ENCODE data around the gene IGF1R. TPM values are rescaled to one million over a fixed set of nuclear protein-coding genes. Genes with fewer than 3 reads are reported as not detected.

IGF1R gene
- total and polyA plus RNA-seq, 2 of the 8 experiments (the other 6 are each of a cell fraction or from before 2014, with no cell fraction given) = 32.9 to 109 TPM

- no peaks in the 10 kb centered on the region for H3K23me2 ChIP-seq (ENCODE audit: low read depth, low read length)
- POLR2A ChIA-PET (ENCODE audit: partially characterized antibody) = interaction anchor here (1.1 to 1.9 kb wide), 2 partner anchors 38 to 92 kb away, joined by 4 read pairs; no protein-coding TSS in a partner anchor
- H3K27ac ChIP-seq (ENCODE audit: low read depth, low read length) = no peak overlapping the region
- H2BK5ac ChIP-seq (ENCODE audit: low read depth, low read length) = no peak overlapping the region
- 86% methylated on average over 5 of the region's 5 CpGs; no CpG with 5 or more reads in 1 of the 2 experiments for WGBS, 2 experiments (ENCODE audit: extremely low coverage in 1 of 2, insufficient coverage in 1 of 2, insufficient read length in 1 of 2, insufficient replicate concordance in 2 of 2, low coverage in 1 of 2, low lambda C conversion rate in 2 of 2, missing lambda C conversion rate in 1 of 2)
- no peak overlapping the region for H3K23ac ChIP-seq (ENCODE audit: insufficient read length)
- H3K14ac ChIP-seq (ENCODE audit: insufficient read length) = no peak overlapping the region
- H3K9me3 ChIP-seq (ENCODE audit: insufficient read depth in 2 of 2, low read depth in 1 of 2, low read length in 1 of 2) = no peaks in the 10 kb centered on the region
- no peaks in the 10 kb centered on the region; a peak in 1 of 7 replicates for H3K4me1 ChIP-seq (replicated peaks in 1 of 4; ENCODE audit: control insufficient read depth in 3 of 4, insufficient read depth in 4 of 4, low read length in 3 of 4)
- H3K4me3 ChIP-seq (ENCODE audit: extremely low read depth in 1 of 4, insufficient read depth in 2 of 4, low read depth in 3 of 4, low read length in 4 of 4) = no peak overlapping the region
- no peak overlapping the region for H2BK12ac ChIP-seq (ENCODE audit: low read depth, low read length)
- DNase-seq (ENCODE audit: low read depth in 1 of 2, low spot score in 2 of 2) (no peak), FAIRE-seq (no peak)
- no peak overlapping the region for H4K8ac ChIP-seq (ENCODE audit: extremely low read depth, insufficient read depth, low read length)
- H3K79me1 ChIP-seq (ENCODE audit: low read depth, low read length) = no peaks in the 10 kb centered on the region; the same call in 1 of the 2 replicates
- no peaks in the 10 kb centered on the region for H3K79me2 ChIP-seq (ENCODE audit: control insufficient read depth in 1 of 2, insufficient read depth in 2 of 2, low read length in 2 of 2)
- H2BK15ac ChIP-seq (ENCODE audit: low read length) = no peak overlapping the region
- H4K20me1 ChIP-seq (replicated peaks in 1 of 2; ENCODE audit: control insufficient read depth in 1 of 2, insufficient read depth in 2 of 2, low read length in 2 of 2) = no peaks in the 10 kb centered on the region
- H4K5ac ChIP-seq (ENCODE audit: insufficient read length, low read depth, low read length) = no peak overlapping the region
- no peak overlapping the region for H3K4me2 ChIP-seq (ENCODE audit: insufficient read depth in 1 of 2, low read depth in 2 of 2, low read length in 2 of 2)
- H3K18ac ChIP-seq (ENCODE audit: extremely low read depth, low read length) = no peak overlapping the region
- no peak overlapping the region for H3K4ac ChIP-seq (replicated peaks; ENCODE audit: insufficient read length, low read depth, low read length)
- no peak overlapping the region for H2BK20ac ChIP-seq (ENCODE audit: low read length)
- CTCF ChIA-PET (ENCODE audit: partially characterized antibody) = interaction anchor here (0.7 to 1.0 kb wide), 3 partner anchors 11 to 29 kb away, joined by 3 read pairs; no protein-coding TSS in a partner anchor
- H2BK120ac ChIP-seq (replicated peaks; ENCODE audit: low read depth, low read length) = no peak overlapping the region
- H2AFZ ChIP-seq (ENCODE audit: low read length) = no peak overlapping the region
- peaks cover 0 to 3% (median 0%) of the 10 kb centered on the region in 4 experiments; a peak in 2 of 8 replicates for H3K36me3 ChIP-seq (ENCODE audit: control insufficient read depth in 2 of 4, insufficient read depth in 4 of 4, low read length in 3 of 4)
- no peak overlapping the region for H3K9ac ChIP-seq (replicated peaks in 1 of 4; ENCODE audit: extremely low read depth in 1 of 4, low read depth in 3 of 4, low read length in 3 of 4)
- H4K91ac ChIP-seq (replicated peaks; ENCODE audit: insufficient read length, low read length) = no peak overlapping the region
- no peak overlapping the region for H2AK5ac ChIP-seq (ENCODE audit: low read depth, low read length)
- no peak overlapping the region for H3K56ac ChIP-seq (replicated peaks; ENCODE audit: insufficient read length, low read depth, low read length)
- no peaks in the 10 kb centered on the region for H3K27me3 ChIP-seq (replicated peaks in 1 of 4; ENCODE audit: control insufficient read depth in 3 of 4, extremely low read depth in 1 of 4, insufficient read depth in 3 of 4, low read length in 3 of 4)
- TF ChIP-seq GTF2F1 (IDR thresholded peaks at IDR 0.05; ENCODE audit: borderline replicate concordance, low read depth, low read length) = no peak
Measured at GRCh38 chr15:98967916-98968315, 319.6 kb downstream of the IGF1R start.
